T-helper 2 cell treated with Interferon-gamma antibody and Interleukin-4, amounts not matched to agents 5 μg/mL and 100 μg/mL, for 36 hours (primary cell): ENCODE results near the gene TNFRSF1A.

Experiments
- DNase-seq: peaks from one replicate; pipeline ENCODE4 v3.0.0; 2021; ENCODE audit warnings: low spot score
- H3K27ac Mint-ChIP-seq: one replicate; pipeline ENCODE4 v1.8.0; 2021; ENCODE audit warnings: mild to moderate bottlenecking, mixed read lengths
- H3K27me3 Mint-ChIP-seq: one replicate; pipeline ENCODE4 v1.8.0; 2021; ENCODE audit warnings: low read depth, mixed read lengths
- H3K36me3 Mint-ChIP-seq: one replicate; pipeline ENCODE4 v1.8.0; 2021; ENCODE audit warnings: low read depth, mixed read lengths
- H3K4me1 Mint-ChIP-seq: one replicate; pipeline ENCODE4 v1.8.0; 2021; ENCODE audit warnings: low read depth, mixed read lengths
- H3K4me3 Mint-ChIP-seq: one replicate; pipeline ENCODE4 v1.8.0; 2022; ENCODE audit warnings: mild to moderate bottlenecking, moderate library complexity, mixed read lengths
- H3K9me3 Mint-ChIP-seq: one replicate; pipeline ENCODE4 v1.8.0; 2021; ENCODE audit warnings: mixed read lengths

TNFRSF1A gene

GRCh38 chr12:6333029-6333428 lies 8.8 kb downstream of the TNFRSF1A start:
- Mint-ChIP-seq H3K9me3 (no peaks in the 10 kb centered on the region), H3K4me1 (peaks cover 37% of the 10 kb centered on the region), H3K27me3 (no peaks in the 10 kb centered on the region), H3K27ac (peak overlapping the region; percentile 67), H3K4me3 (peak overlapping the region; percentile 56), H3K36me3 (peaks cover 45% of the 10 kb centered on the region)
- no peak for DNase-seq

GRCh38 chr12:6332459-6332858 lies 9.4 kb downstream of the TNFRSF1A start:
- H3K27ac Mint-ChIP-seq = peak overlapping the region; percentile 67
- DNase-seq = no peak
- H3K36me3 Mint-ChIP-seq = peaks cover 46% of the 10 kb centered on the region
- H3K4me3 Mint-ChIP-seq = peak overlapping the region; percentile 56
- H3K9me3 Mint-ChIP-seq = no peaks in the 10 kb centered on the region
- H3K27me3 Mint-ChIP-seq = no peaks in the 10 kb centered on the region
- peaks cover 37% of the 10 kb centered on the region for H3K4me1 Mint-ChIP-seq

- Mint-ChIP-seq H3K4me3 (no peak overlapping the region), H3K36me3 (peaks cover 48% of the 10 kb centered on the region), H3K4me1 (peaks cover 32% of the 10 kb centered on the region), H3K9me3 (no peaks in the 10 kb centered on the region), H3K27ac (no peak overlapping the region), H3K27me3 (no peaks in the 10 kb centered on the region)
- no peak for DNase-seq
These were observed 10.7 kb downstream of the TNFRSF1A start for GRCh38 chr12:6330999-6331714.

GRCh38 chr12:6330192-6330591 lies 11.7 kb downstream of the TNFRSF1A start:
- no peak for DNase-seq
- Mint-ChIP-seq H3K36me3 (peaks cover 46% of the 10 kb centered on the region), H3K27me3 (no peaks in the 10 kb centered on the region), H3K9me3 (no peaks in the 10 kb centered on the region), H3K4me3 (no peak overlapping the region), H3K27ac (no peak overlapping the region), H3K4me1 (peaks cover 24% of the 10 kb centered on the region)

GRCh38 chr12:6329703-6330064 lies 12.2 kb downstream of the TNFRSF1A start:
- no peak overlapping the region for H3K27ac Mint-ChIP-seq

GRCh38 chr12:6328945-6329702 lies 12.8 kb downstream of the TNFRSF1A start:
- Mint-ChIP-seq H3K36me3 (peaks cover 39% of the 10 kb centered on the region), H3K9me3 (no peaks in the 10 kb centered on the region), H3K27ac (no peak overlapping the region), H3K4me1 (peaks cover 21% of the 10 kb centered on the region), H3K4me3 (no peak overlapping the region), H3K27me3 (no peaks in the 10 kb centered on the region)
- no peak for DNase-seq

More at GRCh38 chr12:6329703-6330064, 12.2 kb downstream of the TNFRSF1A start:
- DNase-seq = no peak
- no peaks in the 10 kb centered on the region for H3K9me3 Mint-ChIP-seq
- H3K4me1 Mint-ChIP-seq = peaks cover 20% of the 10 kb centered on the region
- H3K27me3 Mint-ChIP-seq = no peaks in the 10 kb centered on the region
- H3K4me3 Mint-ChIP-seq = no peak overlapping the region
- peaks cover 41% of the 10 kb centered on the region for H3K36me3 Mint-ChIP-seq

GRCh38 chr12:6328045-6328779 lies 13.7 kb downstream of the TNFRSF1A start:
- H3K27ac Mint-ChIP-seq = peak overlapping the region; percentile 26
- no peak for DNase-seq
- H3K9me3 Mint-ChIP-seq = no peaks in the 10 kb centered on the region
- H3K36me3 Mint-ChIP-seq = peaks cover 32% of the 10 kb centered on the region
- H3K27me3 Mint-ChIP-seq = no peaks in the 10 kb centered on the region
- no peak overlapping the region for H3K4me3 Mint-ChIP-seq
- peaks cover 19% of the 10 kb centered on the region for H3K4me1 Mint-ChIP-seq

- Mint-ChIP-seq H3K4me1 (peaks cover 17% of the 10 kb centered on the region), H3K4me3 (no peak overlapping the region), H3K36me3 (peaks cover 25% of the 10 kb centered on the region), H3K9me3 (no peaks in the 10 kb centered on the region), H3K27me3 (no peaks in the 10 kb centered on the region), H3K27ac (no peak overlapping the region)
- DNase-seq = no peak
These were observed 14.4 kb downstream of the TNFRSF1A start for GRCh38 chr12:6327229-6328041.

GRCh38 chr12:6326316-6327228 lies 15.3 kb downstream of the TNFRSF1A start:
- Mint-ChIP-seq H3K36me3 (peaks cover 24% of the 10 kb centered on the region), H3K4me3 (no peak overlapping the region), H3K27ac (no peak overlapping the region), H3K4me1 (peaks cover 17% of the 10 kb centered on the region), H3K9me3 (no peaks in the 10 kb centered on the region), H3K27me3 (no peaks in the 10 kb centered on the region)
- DNase-seq = no peak

- Mint-ChIP-seq H3K27me3 (no peaks in the 10 kb centered on the region), H3K36me3 (peaks cover 13% of the 10 kb centered on the region), H3K4me1 (peaks cover 17% of the 10 kb centered on the region), H3K27ac (no peak overlapping the region), H3K4me3 (no peak overlapping the region), H3K9me3 (no peaks in the 10 kb centered on the region)
- no peak for DNase-seq
These were observed 16.7 kb downstream of the TNFRSF1A start for GRCh38 chr12:6324936-6325750.

GRCh38 chr12:6323995-6324711 lies 17.7 kb downstream of the TNFRSF1A start:
- no peak for DNase-seq
- Mint-ChIP-seq H3K27me3 (peaks cover 3% of the 10 kb centered on the region), H3K36me3 (peaks cover 8% of the 10 kb centered on the region), H3K4me3 (peak overlapping the region; percentile 55), H3K27ac (peak overlapping the region; percentile 88), H3K4me1 (peaks cover 17% of the 10 kb centered on the region), H3K9me3 (no peaks in the 10 kb centered on the region)
